ENCODE data around the gene MBLAC1.
A peak's percentile ranks its signal among the peaks of the same experiment; 100 is the strongest.

The MBLAC1 gene

GRCh38 chr7:100173806-100174495 is 47.2 kb downstream of the MBLAC1 start:
- DNase-seq, result no peak

- DNase-seq, result no peak
Measured at GRCh38 chr7:100174582-100174981, 47.8 kb downstream of the MBLAC1 start.

- no peak for DNase-seq
Measured at GRCh38 chr7:100175296-100175935, 48.6 kb downstream of the MBLAC1 start.

- no peak for DNase-seq
Measured at GRCh38 chr7:100176096-100177044, 49.6 kb downstream of the MBLAC1 start.

GRCh38 chr7:100177045-100178001 is 50.6 kb downstream of the MBLAC1 start, which contains the start of the genes GPC2 and STAG3:
TSS of gene GPC2 (minus strand) at chr7:100177381. CDS start at chr7:100177199, 182 bp downstream.
TSS of gene STAG3 (plus strand) at chr7:100177918. CDS start at chr7:100180557, 2,639 bp downstream.
- DNase-seq, result peak; percentile 94

Data from COR-L47 (cell line).